Measurements from ENCODE around the gene DEGS1. TPM values are rescaled to one million over a fixed set of nuclear protein-coding genes. Genes with fewer than 3 reads are reported as not detected.
A peak's percentile ranks its signal among the peaks of the same experiment; 100 is the strongest.
"Not testable (repeated sequence)": the region's sequence is repeated elsewhere in the genome, so short reads cannot be mapped to it uniquely, and the experiment has no call there.

DEGS1 gene
- total RNA-seq, 2 donors from 2014 or later, result 60.3 to 92.7 TPM

DNA sequence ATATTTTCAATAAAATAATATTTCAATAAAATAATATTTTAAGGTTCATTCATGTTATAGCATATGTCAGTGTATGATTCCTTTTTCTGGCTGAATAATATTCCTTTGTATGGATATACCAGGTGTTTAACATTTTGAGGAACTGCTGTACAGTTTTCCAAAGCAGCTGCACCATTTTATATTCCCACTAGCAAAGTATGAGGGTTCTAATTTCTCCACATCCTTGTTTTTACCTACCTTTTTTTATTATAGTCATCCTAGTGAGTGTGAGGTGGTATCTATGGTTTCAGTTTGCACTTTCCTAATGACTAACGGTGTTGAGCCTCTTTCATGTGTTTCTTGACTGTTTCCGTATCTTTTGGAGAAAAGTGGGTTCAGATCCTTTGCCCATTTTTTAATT lies 5.2 kb downstream of the DEGS1 start:
- Mint-ChIP-seq H3K9me3 (no peaks in the 10 kb centered on the region), H3K27ac (peak overlapping the region; percentile 63 to 76), H3K36me3 (peaks cover 13% of the 10 kb centered on the region), H3K27me3 (no peaks in the 10 kb centered on the region), H3K4me1 (ENCODE audit: low read depth in 2 of 2) (peaks cover 26 to 34% of the 10 kb centered on the region in 2 donors), H3K4me3 (peak overlapping the region; percentile 66)
- DNase-seq (ENCODE audit: low spot score) (no peak), ATAC-seq (peak; percentile 41 to 52)

DNA sequence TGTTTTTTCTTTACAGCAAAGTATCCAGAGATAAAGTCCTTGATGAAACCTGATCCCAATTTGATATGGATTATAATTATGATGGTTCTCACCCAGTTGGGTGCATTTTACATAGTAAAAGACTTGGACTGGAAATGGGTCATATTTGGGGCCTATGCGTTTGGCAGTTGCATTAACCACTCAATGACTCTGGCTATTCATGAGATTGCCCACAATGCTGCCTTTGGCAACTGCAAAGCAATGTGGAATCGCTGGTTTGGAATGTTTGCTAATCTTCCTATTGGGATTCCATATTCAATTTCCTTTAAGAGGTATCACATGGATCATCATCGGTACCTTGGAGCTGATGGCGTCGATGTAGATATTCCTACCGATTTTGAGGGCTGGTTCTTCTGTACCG lies 6.5 kb downstream of the DEGS1 start:
- Mint-ChIP-seq H3K27ac (peak overlapping the region in 1 of 2 donors; percentile 39), H3K4me3 (no peak overlapping the region), H3K9me3 (no peaks in the 10 kb centered on the region), H3K27me3 (no peaks in the 10 kb centered on the region), H3K36me3 (peaks cover 15% of the 10 kb centered on the region), H3K4me1 (ENCODE audit: low read depth in 2 of 2) (peaks cover 22 to 29% of the 10 kb centered on the region in 2 donors)
- ATAC-seq, result no peak
- no peak for DNase-seq (ENCODE audit: low spot score)

DNA sequence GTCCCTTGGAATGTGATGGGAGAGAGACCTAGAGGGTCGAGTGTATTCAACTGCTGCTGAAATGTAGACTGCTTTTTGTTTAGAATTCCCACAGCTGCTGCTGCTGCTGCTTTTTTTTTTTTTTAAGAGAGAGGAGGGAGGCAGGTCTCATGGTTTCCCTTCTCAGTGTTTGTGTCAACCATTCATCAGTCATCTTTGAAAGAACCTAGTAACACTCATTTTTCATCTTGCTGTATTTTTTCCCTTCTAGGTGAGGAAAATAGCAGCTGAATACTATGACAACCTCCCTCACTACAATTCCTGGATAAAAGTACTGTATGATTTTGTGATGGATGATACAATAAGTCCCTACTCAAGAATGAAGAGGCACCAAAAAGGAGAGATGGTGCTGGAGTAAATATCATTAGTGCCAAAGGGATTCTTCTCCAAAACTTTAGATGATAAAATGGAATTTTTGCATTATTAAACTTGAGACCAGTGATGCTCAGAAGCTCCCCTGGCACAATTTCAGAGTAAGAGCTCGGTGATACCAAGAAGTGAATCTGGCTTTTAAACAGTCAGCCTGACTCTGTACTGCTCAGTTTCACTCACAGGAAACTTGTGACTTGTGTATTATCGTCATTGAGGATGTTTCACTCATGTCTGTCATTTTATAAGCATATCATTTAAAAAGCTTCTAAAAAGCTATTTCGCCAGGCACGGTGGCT lies 9.2 kb downstream of the DEGS1 start:
- no peak for DNase-seq (ENCODE audit: low spot score)
- Mint-ChIP-seq H3K27me3 (no peaks in the 10 kb centered on the region), H3K27ac (peak overlapping the region; percentile 23 to 70), H3K9me3 (no peaks in the 10 kb centered on the region), H3K4me3 (peak overlapping the region; percentile 39), H3K36me3 (peaks cover 9% of the 10 kb centered on the region), H3K4me1 (ENCODE audit: low read depth in 2 of 2) (peaks cover 13 to 18% of the 10 kb centered on the region in 2 donors)
- ATAC-seq, result peak in 1 of 2 donors; percentile 90

DNA sequence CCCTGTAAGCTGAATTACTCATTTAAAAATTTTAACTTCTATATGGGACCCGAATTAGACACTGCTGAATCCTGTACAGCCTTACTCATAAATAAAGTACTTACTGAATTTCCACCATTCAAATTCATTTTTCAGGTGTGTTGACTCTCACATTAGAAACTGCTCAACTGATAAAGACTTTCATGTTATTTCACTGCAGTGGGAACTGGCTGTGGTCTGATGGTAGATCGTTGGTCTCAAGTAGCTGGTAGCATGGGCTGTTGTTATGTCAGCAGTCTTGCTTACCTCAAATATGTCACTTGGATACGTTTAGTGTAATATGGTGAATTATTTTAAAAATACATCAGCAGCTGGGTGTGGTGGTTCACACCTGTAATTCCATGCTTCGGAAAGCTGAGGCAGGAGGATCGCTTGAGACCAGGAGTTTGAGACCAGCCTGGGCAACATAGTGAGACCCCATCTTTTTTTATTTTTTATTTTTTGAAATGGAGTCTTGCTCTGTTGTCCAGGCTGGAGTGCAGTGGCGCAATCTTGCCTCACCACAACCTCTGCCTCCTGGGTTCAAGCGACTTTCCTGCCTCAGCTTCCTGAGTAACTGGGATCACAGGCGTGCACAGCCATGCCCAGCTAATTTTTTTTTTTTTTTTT lies 10.4 kb downstream of the DEGS1 start:
- no peak overlapping the region for H3K4me3 Mint-ChIP-seq
- peaks cover 8 to 15% of the 10 kb centered on the region in 2 donors for H3K4me1 Mint-ChIP-seq (ENCODE audit: low read depth in 2 of 2)
- peaks cover 9% of the 10 kb centered on the region for H3K36me3 Mint-ChIP-seq
- H3K27me3 Mint-ChIP-seq, result no peaks in the 10 kb centered on the region
- no peaks in the 10 kb centered on the region for H3K9me3 Mint-ChIP-seq
- ATAC-seq (no peak), DNase-seq (ENCODE audit: low spot score) (no peak)
- H3K27ac Mint-ChIP-seq, result no peak overlapping the region

DNA sequence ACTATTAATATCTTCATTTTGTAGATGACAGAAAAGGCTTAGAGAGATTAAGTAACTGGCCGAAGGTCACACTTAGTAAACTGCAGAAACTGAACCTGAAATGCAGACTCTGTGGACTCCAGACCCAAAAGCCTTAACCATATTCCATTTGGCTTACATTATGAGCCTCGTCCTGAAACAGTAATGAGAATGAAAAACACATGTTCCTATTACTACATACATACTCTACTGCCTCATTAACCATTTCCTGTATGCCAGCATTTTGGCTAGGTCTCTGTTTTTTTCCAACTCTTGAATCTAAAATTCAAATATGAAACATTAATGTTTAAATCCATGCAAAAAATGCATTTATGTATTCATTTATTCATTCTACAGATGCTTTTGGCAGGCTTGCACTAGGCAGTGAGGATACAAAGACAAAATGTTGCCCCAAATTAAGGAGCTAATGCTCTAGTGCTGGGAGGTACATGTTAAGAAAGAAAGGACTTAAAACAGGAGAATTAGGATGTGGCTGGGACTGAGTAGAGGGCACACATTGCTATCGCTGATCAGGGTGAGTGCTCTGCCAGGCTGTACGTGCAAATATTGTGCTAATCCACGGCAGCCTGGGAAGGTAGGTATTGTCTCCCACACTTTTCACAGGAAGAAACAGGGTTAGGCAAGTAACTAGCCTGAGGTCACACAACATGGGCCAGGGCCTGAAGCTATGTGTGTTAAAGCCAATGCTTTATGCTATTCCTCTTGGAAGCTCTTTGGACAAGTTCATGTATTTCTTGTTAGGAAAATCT lies 14.0 kb downstream of the DEGS1 start:
- Mint-ChIP-seq H3K27me3 (no peaks in the 10 kb centered on the region), H3K36me3 (peaks cover 9% of the 10 kb centered on the region), H3K9me3 (no peaks in the 10 kb centered on the region), H3K4me1 (ENCODE audit: low read depth in 2 of 2) (peaks cover 4% of the 10 kb centered on the region in 2 donors), H3K4me3 (no peak overlapping the region), H3K27ac (no peak overlapping the region)
- ATAC-seq (no peak), DNase-seq (ENCODE audit: low spot score) (no peak)

DNA sequence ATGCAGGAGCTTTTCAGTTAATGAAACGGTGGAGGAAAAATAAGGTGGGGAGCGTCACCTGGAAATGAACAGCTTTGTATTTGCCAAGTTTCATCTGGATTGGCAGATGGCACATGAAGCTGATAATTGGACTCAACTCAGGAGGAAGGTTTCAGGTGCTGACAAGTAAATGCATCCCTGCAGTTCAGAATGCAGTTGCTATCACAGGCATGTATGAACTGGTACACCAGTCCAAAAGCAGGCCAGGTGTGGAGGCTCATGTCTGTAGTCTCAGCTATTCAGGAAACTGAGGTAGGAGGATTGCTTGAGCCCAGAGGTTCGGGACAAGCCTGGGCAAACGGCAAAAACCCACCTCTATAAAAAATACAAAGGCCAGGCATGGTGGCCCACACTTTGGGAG lies 15.5 kb downstream of the DEGS1 start:
- DNase-seq (ENCODE audit: low spot score), result no peak
- Mint-ChIP-seq H3K4me1 (ENCODE audit: low read depth in 2 of 2) (peaks cover 0 to 4% of the 10 kb centered on the region in 2 donors), H3K4me3 (no peak overlapping the region), H3K27me3 (no peaks in the 10 kb centered on the region), H3K36me3 (peaks cover 4% of the 10 kb centered on the region), H3K9me3 (no peaks in the 10 kb centered on the region), H3K27ac (no peak overlapping the region)
- no peak for ATAC-seq

DNA sequence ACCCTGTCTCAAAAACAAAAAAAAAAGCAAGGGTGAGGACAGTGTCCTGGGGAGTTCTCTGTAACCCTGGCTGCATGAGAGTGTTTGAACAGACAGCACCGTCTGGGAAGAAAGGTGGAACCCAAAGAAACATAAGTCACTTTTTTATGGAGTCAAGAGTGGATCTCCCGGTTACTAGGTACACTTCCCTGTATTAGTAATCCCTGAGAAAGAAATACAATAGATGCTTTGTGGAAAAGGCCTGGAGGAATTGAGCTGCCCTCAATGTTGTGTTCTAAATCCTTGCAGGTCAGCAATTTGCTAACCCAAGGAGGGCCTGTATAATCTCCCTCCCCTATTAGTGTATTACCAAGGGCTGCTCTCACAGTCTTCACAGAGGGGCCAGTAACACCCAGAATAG lies 16.6 kb downstream of the DEGS1 start:
- Mint-ChIP-seq H3K27me3 (no peaks in the 10 kb centered on the region), H3K36me3 (no peaks in the 10 kb centered on the region), H3K9me3 (no peaks in the 10 kb centered on the region), H3K4me3 (no peak overlapping the region), H3K4me1 (ENCODE audit: low read depth in 2 of 2) (peaks cover 2 to 8% of the 10 kb centered on the region in 2 donors), H3K27ac (no peak overlapping the region)
- DNase-seq (ENCODE audit: low spot score) (no peak), ATAC-seq (no peak)

DNA sequence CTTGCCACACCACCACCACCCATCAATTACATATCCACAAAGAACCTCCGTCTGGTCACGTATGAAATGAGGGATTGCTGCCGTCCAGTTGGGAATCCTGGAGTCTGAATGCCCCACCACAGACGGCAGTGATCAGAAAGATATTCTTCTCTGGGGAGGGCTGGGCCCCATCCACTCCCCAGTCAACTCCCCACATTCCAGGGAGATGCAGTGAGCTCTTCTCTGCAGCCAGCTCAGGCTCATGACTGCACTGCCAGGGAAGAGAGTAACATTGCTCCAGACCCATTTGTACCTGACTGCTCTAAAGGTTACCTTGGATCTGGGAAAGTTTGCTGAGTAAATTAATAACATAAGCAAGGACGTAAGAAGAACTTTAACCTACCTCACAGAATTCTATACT lies 18.3 kb downstream of the DEGS1 start:
- H3K9me3 Mint-ChIP-seq, result no peaks in the 10 kb centered on the region
- no peaks in the 10 kb centered on the region for H3K36me3 Mint-ChIP-seq
- peaks cover 14 to 17% of the 10 kb centered on the region in 2 donors for H3K4me1 Mint-ChIP-seq (ENCODE audit: low read depth in 2 of 2)
- DNase-seq (ENCODE audit: low spot score), result no peak
- peak overlapping the region in 1 of 2 donors; percentile 51 for H3K27ac Mint-ChIP-seq
- H3K27me3 Mint-ChIP-seq, result no peaks in the 10 kb centered on the region
- H3K4me3 Mint-ChIP-seq, result no peak overlapping the region
- ATAC-seq, result no peak

DNA sequence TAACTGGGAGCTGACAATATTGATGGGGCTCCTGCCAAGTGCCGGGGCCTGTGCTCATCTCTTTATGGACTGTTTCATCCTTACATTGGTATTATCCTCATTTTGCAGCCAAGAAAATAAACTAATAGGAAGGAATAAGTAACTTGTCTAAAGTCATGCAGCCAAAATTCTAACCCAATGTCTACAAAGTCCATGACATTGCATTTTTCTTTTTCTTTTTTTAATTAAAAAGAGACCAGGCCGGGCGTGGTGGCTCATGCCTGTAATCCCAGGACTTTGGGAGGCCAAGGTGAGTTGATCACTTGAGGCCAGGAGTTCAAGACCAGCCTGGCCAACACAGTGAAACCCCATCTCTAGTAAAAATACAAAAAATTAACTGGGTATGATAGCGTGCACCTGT lies 18.8 kb downstream of the DEGS1 start:
- no peak for ATAC-seq
- H3K4me1 Mint-ChIP-seq (ENCODE audit: low read depth in 2 of 2), result peaks cover 14 to 17% of the 10 kb centered on the region in 2 donors
- DNase-seq (ENCODE audit: low spot score), result no peak

DNA sequence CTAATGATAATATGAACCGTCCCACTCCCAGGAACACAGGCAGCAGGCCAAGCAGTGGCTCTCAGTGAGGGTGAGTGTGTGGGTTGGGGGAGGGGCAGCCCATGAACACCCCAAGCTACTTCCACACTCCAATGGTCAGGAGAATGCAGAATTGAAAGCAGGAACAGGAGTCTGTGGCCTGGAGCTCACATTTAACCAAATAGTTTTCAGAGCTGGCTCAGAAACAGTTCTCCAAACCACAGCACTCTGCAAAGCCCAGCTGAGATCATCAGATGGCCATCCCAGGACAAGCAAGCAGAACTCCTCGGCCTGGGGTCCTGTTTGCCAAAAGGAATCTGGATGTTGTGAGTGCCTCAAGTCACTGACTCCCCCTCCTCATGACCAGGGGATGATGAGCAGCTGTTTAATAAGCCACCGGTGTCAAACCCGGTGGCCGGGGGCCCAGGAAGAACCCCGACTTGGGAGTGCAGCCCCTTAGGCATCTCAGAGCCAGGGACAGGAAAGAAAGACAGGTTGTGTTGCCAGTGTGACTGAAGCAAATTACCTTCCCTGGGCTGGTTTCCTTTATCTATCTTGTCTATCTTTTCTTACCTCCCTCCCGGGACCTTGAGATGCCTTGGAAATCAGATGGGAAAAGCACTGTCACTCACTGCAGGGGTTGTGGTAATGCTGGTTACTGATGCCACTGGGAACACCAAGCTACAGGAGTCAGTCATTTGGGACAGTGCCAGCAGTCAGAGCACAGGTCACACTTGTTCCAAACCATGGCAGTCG lies 20.4 kb downstream of the DEGS1 start:
- no peak overlapping the region for H3K27ac Mint-ChIP-seq
- H3K9me3 Mint-ChIP-seq, result no peaks in the 10 kb centered on the region
- DNase-seq (ENCODE audit: low spot score), result no peak
- H3K4me3 Mint-ChIP-seq, result no peak overlapping the region
- H3K27me3 Mint-ChIP-seq, result no peaks in the 10 kb centered on the region
- H3K4me1 Mint-ChIP-seq (ENCODE audit: low read depth in 2 of 2), result peaks cover 14 to 17% of the 10 kb centered on the region in 2 donors
- H3K36me3 Mint-ChIP-seq, result no peaks in the 10 kb centered on the region
- no peak for ATAC-seq

More for the DNA sequence above, 18.8 kb downstream of the DEGS1 start:
- H3K4me3 Mint-ChIP-seq, result no peak overlapping the region
- H3K27ac Mint-ChIP-seq, result no peak overlapping the region
- H3K36me3 Mint-ChIP-seq, result no peaks in the 10 kb centered on the region
- no peaks in the 10 kb centered on the region for H3K27me3 Mint-ChIP-seq
- no peaks in the 10 kb centered on the region for H3K9me3 Mint-ChIP-seq

DNA sequence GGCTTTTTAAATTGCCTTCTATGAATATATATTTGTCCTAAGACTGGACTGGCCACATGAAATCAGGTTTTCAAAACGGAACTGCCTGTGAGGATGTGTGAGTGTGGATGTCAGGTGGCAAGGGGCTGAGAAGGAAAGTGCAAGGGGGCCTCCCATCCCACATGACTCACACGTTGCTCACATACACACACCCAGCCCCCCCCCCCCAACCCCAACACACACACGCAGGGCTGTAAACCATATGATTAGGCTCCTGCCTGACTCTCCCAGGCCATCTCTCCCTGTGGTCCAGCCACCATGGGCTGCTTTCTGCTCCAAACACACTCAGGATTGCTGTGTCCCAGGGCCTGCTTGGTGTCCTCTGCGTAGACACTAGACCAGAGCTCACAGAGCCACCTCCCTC lies 22.4 kb downstream of the DEGS1 start:
- H3K4me1 Mint-ChIP-seq (ENCODE audit: low read depth in 2 of 2), result peaks cover 14 to 17% of the 10 kb centered on the region in 2 donors
- peak; percentile 89 to 90 for ATAC-seq
- H3K4me3 Mint-ChIP-seq, result peak overlapping the region; percentile 83
- peak; percentile 71 for DNase-seq (ENCODE audit: low spot score)
- H3K9me3 Mint-ChIP-seq, result no peaks in the 10 kb centered on the region
- no peaks in the 10 kb centered on the region for H3K27me3 Mint-ChIP-seq
- H3K36me3 Mint-ChIP-seq, result no peaks in the 10 kb centered on the region
- peak overlapping the region; percentile 75 to 88 for H3K27ac Mint-ChIP-seq

DNA sequence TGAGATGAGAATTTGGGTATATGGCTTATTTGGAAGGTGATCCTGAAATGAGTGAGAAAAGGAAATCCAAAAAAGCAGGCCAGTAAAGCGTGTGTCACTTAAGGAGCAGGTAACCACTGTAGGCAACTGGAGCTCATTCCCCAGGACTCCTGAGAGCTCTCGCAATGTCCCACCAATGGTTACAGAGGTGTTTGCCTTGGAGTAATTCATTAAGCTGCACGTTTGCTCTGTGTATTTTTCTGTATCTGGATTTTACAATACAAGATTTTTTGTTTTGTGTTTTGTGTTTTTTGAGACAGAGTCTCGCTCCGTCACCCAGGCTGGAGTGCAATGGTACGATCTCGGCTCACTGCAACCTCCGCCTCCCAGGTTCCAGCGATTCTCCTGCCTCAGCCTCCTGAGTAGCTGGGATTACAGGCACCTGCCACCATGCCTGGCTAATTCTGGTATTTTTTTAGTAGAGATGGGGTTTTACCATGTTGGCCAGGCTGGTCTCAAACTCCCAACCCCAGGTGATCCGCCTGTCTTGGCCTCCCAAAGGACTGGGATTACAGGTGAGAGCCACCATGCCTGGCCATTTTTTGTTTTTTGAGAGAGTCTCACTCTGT lies 23.0 kb downstream of the DEGS1 start:
- not testable (repeated sequence) for H3K27me3 Mint-ChIP-seq; H3K36me3 Mint-ChIP-seq; DNase-seq (ENCODE audit: low spot score); ATAC-seq; H3K9me3 Mint-ChIP-seq
- Mint-ChIP-seq H3K27ac (peak overlapping the region; percentile 75 to 88), H3K4me1 (ENCODE audit: low read depth in 2 of 2) (peaks cover 14 to 17% of the 10 kb centered on the region in 2 donors), H3K4me3 (peak overlapping the region; percentile 83)

All from natural killer cell treated with Interleukin-12 subunit alpha and Interleukin-12 subunit beta and Interleukin-15 and Interleukin-18, amount 100 ng/mL, for 72 hours (primary cell).